Myocyte (in vitro differentiated cells): ENCODE data around the gene RGS9BP. TPM values are rescaled to one million over a fixed set of nuclear protein-coding genes. Genes with fewer than 3 reads are reported as not detected.
"Not testable (repeated sequence)": the region's sequence is repeated elsewhere in the genome, so short reads cannot be mapped to it uniquely, and the experiment has no call there.

Experiments
- DNase-seq: peaks from one replicate; pipeline ENCODE4 v3.0.0-alpha.2; 2012; ENCODE audit warnings: low read depth
- total RNA-seq: library from RNA; depleted of rRNA; stranded (reverse); fragments of >200 nt; gene quantifications from 2 replicates; pipeline ENCODE4 v1.2.3, GENCODE V29; 2014

The RGS9BP gene
- total RNA-seq, 1 donor from 2014 or later, result 1.7 TPM

DNA sequence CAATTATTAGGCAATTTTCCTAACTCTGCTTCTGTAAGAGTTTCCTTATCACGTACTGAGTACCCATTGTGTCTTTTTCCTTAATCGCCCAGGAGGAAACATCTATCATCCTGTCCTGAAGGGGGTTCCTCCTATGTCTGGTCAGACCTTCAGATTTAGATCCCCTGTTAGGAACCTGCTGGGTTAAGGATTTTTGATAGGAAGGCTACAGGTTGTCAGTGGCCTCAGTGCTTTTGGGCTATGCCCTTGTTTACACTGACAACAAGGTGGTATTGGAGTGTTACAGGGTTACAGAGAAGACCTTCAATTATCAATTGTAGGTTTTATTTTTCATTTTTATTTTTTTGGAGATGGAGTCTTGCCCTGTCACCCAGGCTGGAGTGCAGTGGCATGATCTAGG is 19.2 kb downstream of the RGS9BP start:
- DNase-seq, result not testable (repeated sequence)

- DNase-seq, result not testable (repeated sequence)
Observed at GRCh38 chr19:32695506-32695905, 19.9 kb downstream of the RGS9BP start.

GRCh38 chr19:32696771-32697170 is 21.1 kb downstream of the RGS9BP start:
- DNase-seq, result not testable (repeated sequence)

- DNase-seq, result not testable (repeated sequence)
Observed at GRCh38 chr19:32700129-32700528, 24.5 kb downstream of the RGS9BP start.

DNA sequence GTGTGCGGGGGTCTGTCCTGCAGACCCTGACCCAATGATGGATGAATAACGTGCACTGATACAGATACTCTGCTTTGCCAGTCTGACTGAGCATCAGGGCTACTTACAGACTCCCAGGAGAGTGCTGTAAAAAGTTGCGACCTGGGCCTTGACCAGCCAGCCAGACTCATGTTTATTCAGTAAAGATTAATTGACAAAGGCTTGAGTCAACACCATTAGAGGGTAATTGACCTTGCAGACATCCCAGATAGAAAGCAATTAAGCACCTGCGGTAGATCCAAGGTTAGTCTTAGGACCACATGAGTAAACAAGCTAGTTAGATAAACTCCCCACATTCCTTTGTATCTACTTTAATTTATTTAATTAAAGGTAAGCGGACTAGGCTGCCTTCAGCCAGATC is 26.4 kb downstream of the RGS9BP start:
- no peak for DNase-seq

DNA sequence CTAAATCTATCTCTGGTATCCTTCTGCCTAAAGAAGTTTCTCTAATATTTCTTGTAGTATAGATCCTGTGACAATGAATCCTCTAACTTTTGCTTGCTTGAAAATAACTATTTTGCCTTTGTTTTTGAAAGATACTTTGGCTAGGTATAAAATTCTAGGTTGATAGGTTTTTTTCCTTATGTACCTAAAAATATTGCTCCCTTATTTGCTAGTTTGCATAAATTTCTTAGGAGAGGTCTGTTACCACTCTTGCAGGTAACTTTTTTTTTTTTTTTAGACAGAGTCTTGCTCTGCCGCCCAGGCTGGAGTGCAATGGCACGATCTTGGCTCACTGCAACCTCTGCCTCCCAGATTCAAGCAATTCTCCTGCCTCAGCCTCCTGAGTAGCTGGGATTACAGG is 28.4 kb downstream of the RGS9BP start:
- DNase-seq, result not testable (repeated sequence)

DNA sequence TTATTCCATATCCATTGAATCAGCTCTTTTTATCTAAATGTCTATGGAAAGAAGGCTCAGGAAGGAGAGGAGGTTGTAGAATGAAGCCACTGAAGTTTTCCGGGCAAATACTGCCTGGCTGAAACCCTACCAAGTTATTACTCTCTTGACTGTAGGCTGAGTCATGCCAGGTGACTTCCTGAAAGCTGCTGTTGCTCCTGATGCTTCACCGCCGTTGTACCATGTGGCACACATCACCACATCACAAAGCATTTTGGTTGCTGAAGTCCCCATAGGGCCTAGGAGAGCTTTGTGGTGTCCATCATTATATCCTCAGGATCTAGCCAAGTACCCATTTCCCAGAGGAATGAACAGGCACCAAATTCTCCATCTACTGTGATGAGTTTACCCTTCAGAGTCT is 32.8 kb downstream of the RGS9BP start:
- DNase-seq, result no peak

GRCh38 chr19:32709032-32709431 is 33.4 kb downstream of the RGS9BP start:
- DNase-seq, result no peak

DNA sequence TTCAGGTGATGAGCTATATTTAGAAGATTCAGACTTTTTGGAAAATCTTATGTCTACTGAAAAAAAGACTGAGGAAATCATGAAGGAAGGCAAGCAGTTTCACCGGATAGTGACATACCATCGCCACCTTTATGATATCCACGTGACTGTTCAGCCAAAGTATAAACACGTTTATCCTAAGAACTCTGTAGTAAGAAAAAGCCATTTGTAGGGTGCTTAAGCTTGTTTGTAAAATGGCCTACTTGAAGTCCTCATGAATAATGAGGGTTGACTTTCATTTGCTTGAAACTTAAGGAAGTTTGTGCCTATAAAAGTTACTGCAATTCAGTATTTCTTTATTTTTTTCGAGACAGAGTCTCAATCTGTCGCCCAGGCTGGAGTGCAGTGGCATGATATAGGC is 36.1 kb downstream of the RGS9BP start:
- no peak for DNase-seq

GRCh38 chr19:32716203-32716602 is 40.6 kb downstream of the RGS9BP start:
- DNase-seq, result not testable (repeated sequence)

DNA sequence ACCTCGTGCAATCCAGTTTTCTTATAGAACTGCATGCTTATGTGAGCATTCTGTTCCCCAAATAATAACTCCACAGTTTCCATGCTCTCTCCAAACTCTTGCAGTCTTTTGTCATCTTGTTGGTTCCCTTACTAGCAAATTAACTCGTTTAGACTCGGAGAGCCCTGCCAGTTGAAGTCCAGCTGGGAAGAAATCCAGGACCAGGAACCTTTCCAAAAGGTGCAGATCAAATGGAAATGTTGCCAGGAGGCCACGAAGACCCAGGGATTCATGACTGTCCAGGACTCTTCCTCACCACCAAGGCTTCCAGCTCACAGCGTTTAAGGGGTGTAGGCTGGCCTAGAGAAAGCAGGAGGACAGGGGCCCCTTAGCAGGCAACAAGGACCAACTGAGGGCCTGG is 41.8 kb downstream of the RGS9BP start:
- no peak for DNase-seq

DNA sequence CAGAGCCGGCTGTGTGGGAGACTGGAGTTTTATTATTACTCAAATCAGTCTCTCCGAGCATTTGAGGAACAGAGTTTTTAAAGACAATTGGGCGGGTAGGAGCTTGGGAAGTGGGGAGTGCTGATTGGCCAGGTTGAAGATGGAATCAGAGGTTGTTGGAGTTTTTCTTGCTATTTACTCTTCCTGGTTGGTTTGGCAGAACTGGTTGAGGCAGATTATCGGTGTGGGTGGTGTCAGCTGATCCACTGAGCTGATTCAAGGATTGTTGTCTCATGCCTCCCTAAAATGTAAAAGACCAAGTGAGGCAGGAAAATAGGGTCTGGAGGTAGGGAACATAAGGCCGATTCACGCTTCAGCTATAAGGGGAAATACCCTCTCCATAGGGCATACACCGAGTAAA is 42.6 kb downstream of the RGS9BP start:
- no peak for DNase-seq

DNA sequence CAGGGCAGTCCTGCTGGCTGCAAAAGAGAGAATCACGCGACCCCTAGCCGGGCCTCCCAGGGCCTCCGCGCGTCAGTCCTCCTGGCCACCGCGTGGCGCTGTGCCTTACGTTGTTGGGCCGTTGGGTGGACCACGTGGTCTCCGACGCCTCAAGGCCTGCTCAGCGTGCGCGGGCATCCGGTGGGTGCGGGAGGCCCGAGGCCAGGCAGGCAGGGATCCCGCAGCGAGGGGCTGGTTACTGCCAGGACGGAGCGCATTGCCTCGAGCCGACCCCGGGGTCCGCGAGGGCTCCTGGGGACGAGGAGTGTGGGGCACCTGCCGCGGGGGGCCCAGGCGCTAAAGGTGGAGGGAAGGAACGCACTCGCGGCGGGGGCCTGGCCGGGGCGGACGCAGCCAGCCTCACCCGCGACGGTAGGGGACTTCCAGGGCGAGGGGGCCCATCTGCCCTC is 44.0 kb downstream of the RGS9BP start, which contains the start of gene TDRD12:
Gene TDRD12, plus strand, starts transcription at position 157 of the 449 bp plus-strand sequence. CDS start 306 bp downstream, outside the sequence.
- DNase-seq, result no peak

DNA sequence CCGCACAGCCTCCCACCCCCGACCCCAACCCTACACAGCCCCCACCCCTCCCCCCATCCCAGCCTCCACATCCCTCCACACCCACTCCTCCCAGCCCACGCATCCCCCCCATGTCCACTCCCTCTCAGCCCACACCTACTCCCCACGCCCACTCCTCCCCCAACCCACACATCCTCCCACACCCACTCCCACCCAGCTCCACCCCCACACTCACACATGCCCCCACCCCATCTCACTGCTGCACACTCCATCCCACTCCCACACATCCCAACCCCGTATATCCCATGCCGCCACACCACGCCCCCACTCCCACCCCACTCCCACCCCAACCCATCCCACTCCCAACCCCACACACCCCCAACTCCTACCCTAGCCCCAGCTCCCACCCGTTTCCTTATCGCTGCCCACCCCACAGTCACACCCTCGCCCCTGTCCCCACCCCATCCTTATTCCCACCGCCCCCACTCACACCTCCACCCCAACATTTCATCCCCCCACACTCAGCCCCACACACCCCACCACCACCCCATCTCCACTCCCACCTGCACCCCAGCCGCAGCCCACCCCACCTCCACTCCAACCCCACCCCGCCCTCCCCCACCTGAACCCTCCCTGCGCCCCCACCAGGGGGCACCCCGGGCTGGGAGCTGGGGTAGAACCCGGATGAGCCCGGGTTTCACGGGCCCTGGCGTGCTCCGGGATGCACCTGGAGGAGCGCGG is 44.7 kb downstream of the RGS9BP start:
- DNase-seq, result no peak

DNA sequence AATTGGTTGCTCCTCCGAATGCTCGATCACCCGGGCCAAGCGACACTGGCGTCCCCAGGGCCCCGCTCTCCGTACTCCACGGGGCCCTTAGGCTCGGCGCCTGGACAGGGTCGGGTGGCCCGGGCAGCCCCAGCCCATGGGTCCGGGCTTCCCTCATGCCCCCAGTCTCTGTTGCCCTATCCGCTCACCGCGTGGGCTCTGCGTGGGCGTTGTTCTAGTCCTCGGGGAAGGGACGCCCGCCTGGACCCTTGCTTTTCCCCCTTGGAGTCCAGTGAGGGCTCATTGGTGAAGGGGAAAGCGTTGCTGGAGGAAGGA is 45.2 kb downstream of the RGS9BP start:
- no peak for DNase-seq

Other genes starting within 250 kb of the RGS9BP start
- 123 and 146 TPM in 2 replicates for gene PDCD5, start 94.7 kb upstream of the RGS9BP start, total RNA-seq
- gene ANKRD27, start 668 bp upstream of the RGS9BP start, total RNA-seq, result 17.8 and 19.9 TPM in 2 replicates
- gene NUDT19, start 16.0 kb downstream of the RGS9BP start, total RNA-seq, result 21.1 and 27.5 TPM in 2 replicates
- 0.16 and 1.1 TPM in 2 replicates for gene TDRD12, start 43.9 kb downstream of the RGS9BP start, total RNA-seq
- gene SLC7A9, start 193.9 kb downstream of the RGS9BP start, total RNA-seq, result not detected in 2 replicates